ENCODE measurements around the gene GREB1.
"Not testable (repeated sequence)": the region's sequence is repeated elsewhere in the genome, so short reads cannot be mapped to it uniquely, and the experiment has no call there.

DNA sequence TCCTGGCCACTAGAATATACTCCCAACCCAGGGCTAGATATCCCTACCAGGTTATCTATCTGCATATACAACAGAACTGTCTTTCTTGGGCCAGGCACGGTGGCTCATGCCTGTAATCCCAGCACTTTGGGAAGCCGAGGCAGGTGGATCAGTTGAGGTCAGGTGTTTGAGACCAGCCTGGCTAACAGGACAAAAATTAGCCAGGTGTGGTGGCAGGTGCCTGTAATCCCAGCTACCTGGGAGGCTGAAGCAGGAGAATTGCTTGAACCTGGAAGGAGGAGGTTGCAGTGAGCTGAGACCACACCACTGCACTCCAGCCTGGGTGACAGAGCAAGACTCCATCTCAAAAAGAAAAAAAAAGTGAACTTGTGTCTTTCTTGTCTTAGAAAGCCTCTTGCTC is 126.6 kb downstream of the GREB1 start:
- not testable (repeated sequence) for TF ChIP-seq EP300, POLR2A (IDR thresholded peaks at IDR 0.05)
- TF ChIP-seq, protein P1, sequence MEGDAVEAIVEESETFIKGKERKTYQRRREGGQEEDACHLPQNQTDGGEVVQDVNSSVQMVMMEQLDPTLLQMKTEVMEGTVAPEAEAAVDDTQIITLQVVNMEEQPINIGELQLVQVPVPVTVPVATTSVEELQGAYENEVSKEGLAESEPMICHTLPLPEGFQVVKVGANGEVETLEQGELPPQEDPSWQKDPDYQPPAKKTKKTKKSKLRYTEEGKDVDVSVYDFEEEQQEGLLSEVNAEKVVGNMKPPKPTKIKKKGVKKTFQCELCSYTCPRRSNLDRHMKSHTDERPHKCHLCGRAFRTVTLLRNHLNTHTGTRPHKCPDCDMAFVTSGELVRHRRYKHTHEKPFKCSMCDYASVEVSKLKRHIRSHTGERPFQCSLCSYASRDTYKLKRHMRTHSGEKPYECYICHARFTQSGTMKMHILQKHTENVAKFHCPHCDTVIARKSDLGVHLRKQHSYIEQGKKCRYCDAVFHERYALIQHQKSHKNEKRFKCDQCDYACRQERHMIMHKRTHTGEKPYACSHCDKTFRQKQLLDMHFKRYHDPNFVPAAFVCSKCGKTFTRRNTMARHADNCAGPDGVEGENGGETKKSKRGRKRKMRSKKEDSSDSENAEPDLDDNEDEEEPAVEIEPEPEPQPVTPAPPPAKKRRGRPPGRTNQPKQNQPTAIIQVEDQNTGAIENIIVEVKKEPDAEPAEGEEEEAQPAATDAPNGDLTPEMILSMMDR (IDR thresholded peaks at IDR 0.05), result not testable (repeated sequence)

Measured in upper lobe of left lung (tissue), 4 donors.